Thoracic aorta (tissue), 2 donors: ENCODE results near the gene ZFR. TPM values are rescaled to one million over a fixed set of nuclear protein-coding genes. Genes with fewer than 3 reads are reported as not detected.

Experiments used
- ATAC-seq: fragments of 150-250 bp; one replicate; pipeline ENCODE4 v1.8.0; 2017; ENCODE audit warnings: low read depth; ENCODE audit not compliant: insufficient number of reproducible peaks, low FRiP score
- DNase-seq: peaks from one replicate; pipeline ENCODE4 v3.0.0-alpha.2; 2020; ENCODE audit warnings: low spot score
- H3K27ac ChIP-seq, 2 donors: fragments of 200-600 bp; sonication (generic); 1 replicate in 1 of 2; 2 replicates in 1 of 2; pipeline ENCODE4 v1.5.1; 2016; ENCODE audit warnings: mild to moderate bottlenecking in 2 of 2, moderate library complexity in 2 of 2
- H3K27me3 ChIP-seq: fragments of 200-600 bp; sonication (generic); replicated peaks from 2 replicates; pipeline ENCODE4 v1.6.0; 2016; ENCODE audit warnings: mild to moderate bottlenecking; ENCODE audit not compliant: insufficient read depth
- H3K36me3 ChIP-seq: fragments of 200-600 bp; sonication (generic); one replicate; pipeline ENCODE4 v1.5.1; 2016
- H3K4me1 ChIP-seq, 2 donors: fragments of 200-600 bp; sonication (generic); 1 replicate in 1 of 2; 2 replicates in 1 of 2; pipeline versions ENCODE4 v1.5.1 to v1.6.0; 2016; ENCODE audit warnings: low read depth in 2 of 2, mild to moderate bottlenecking in 1 of 2; ENCODE audit not compliant: control insufficient read depth in 1 of 2
- H3K4me3 ChIP-seq: fragments of 200-600 bp; sonication (generic); 2 replicates; pipeline ENCODE4 v1.5.1; 2016; ENCODE audit warnings: mild to moderate bottlenecking
- H3K9me3 ChIP-seq: fragments of 200-600 bp; sonication (generic); 2 replicates; pipeline ENCODE4 v1.5.1; 2016
- total RNA-seq, 2 donors: library from RNA; depleted of rRNA; stranded (reverse); fragments of >200 nt; gene quantifications; one replicate each; pipeline versions ENCODE4 v1.1.0 to v1.2.3, GENCODE V29; 2016
- TF ChIP-seq, protein P1 (sequence below): fragments of 200-600 bp; sonication (generic); IDR thresholded peaks from one replicate; pipeline ENCODE4 v1.5.1; 2019; ENCODE audit warnings: antibody characterized with exemption

The ZFR gene
- total RNA-seq, 2 donors from 2014 or later, result 54.2 to 78.6 TPM

DNA sequence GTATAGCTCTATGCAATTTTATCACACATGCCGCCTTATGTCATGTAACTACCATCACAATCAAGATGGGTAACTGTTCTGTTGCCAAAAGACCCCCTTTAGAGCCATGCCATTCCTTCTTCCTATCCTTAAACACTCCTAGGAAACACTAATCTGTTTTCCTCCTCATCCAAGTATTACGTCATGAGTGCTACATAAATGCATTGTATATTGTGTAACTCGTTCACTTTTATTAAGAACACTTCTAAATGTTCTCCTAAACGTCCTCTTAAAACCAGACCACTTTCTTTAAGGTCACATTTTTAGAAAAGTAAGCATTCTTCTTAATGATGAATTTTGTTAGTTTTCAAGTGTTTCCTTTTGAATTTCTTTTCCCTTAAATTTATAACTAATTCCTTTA lies 82.0 kb downstream of the ZFR start:
- no peaks in the 10 kb centered on the region for H3K4me1 ChIP-seq
- no peak for DNase-seq
- no peak overlapping the region for H3K4me3 ChIP-seq
- ATAC-seq, result no peak
- H3K36me3 ChIP-seq, result peaks cover 5% of the 10 kb centered on the region
- H3K27ac ChIP-seq, result no peak overlapping the region
- no peaks in the 10 kb centered on the region for H3K27me3 ChIP-seq
- TF ChIP-seq, protein P1, sequence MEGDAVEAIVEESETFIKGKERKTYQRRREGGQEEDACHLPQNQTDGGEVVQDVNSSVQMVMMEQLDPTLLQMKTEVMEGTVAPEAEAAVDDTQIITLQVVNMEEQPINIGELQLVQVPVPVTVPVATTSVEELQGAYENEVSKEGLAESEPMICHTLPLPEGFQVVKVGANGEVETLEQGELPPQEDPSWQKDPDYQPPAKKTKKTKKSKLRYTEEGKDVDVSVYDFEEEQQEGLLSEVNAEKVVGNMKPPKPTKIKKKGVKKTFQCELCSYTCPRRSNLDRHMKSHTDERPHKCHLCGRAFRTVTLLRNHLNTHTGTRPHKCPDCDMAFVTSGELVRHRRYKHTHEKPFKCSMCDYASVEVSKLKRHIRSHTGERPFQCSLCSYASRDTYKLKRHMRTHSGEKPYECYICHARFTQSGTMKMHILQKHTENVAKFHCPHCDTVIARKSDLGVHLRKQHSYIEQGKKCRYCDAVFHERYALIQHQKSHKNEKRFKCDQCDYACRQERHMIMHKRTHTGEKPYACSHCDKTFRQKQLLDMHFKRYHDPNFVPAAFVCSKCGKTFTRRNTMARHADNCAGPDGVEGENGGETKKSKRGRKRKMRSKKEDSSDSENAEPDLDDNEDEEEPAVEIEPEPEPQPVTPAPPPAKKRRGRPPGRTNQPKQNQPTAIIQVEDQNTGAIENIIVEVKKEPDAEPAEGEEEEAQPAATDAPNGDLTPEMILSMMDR, result no peak
- no peaks in the 10 kb centered on the region for H3K9me3 ChIP-seq

DNA sequence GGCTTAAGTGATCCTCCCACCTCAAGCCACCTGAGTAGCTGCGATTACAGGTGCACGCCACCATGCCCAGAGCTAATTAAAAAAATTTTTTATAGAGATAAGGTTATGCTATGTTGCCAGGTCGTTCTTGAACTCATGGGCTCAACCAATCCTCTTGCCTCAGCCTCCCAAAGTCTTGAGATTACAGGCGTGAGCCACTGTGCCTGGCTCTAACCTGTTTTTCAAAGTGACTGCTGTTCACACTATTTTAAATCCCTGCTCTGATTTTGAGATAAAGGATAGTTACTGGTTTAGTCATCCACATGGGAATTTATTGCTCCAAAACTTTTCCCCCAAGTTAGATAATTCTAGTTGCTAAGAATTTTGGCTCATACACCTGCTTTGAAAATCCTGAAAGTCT lies 83.6 kb downstream of the ZFR start:
- H3K4me1 ChIP-seq, result no peaks in the 10 kb centered on the region
- H3K27ac ChIP-seq, result no peak overlapping the region
- H3K9me3 ChIP-seq, result no peaks in the 10 kb centered on the region
- H3K4me3 ChIP-seq, result no peak overlapping the region
- TF ChIP-seq, protein P1, result no peak
- DNase-seq (no peak), ATAC-seq (no peak)
- peaks cover 12% of the 10 kb centered on the region for H3K36me3 ChIP-seq
- H3K27me3 ChIP-seq, result no peaks in the 10 kb centered on the region

DNA sequence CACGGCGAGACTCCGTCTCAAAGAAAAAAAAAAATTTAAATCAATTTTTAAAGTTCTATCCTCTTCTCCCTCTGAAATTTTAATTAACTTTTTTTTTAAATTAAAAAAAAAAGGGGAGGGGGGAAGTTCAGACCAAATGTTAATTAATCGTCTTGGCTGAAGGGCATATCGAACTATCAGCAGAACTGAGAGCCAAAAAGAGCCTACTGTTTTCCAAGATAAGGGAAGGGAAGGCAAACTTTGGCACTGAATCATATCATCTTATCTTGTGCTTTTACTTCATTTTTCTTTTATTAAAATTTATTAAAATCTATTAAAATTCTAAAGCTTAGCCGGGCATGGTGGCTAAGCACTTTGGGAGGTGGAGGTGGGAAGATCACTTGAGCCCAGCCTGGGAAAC lies 85.9 kb downstream of the ZFR start:
- Histone ChIP-seq H3K4me1 (no peaks in the 10 kb centered on the region), H3K4me3 (no peak overlapping the region), H3K27me3 (no peaks in the 10 kb centered on the region), H3K9me3 (no peaks in the 10 kb centered on the region), H3K27ac (no peak overlapping the region), H3K36me3 (peaks cover 12% of the 10 kb centered on the region)
- TF ChIP-seq, protein P1, result no peak
- ATAC-seq (no peak), DNase-seq (no peak)

DNA sequence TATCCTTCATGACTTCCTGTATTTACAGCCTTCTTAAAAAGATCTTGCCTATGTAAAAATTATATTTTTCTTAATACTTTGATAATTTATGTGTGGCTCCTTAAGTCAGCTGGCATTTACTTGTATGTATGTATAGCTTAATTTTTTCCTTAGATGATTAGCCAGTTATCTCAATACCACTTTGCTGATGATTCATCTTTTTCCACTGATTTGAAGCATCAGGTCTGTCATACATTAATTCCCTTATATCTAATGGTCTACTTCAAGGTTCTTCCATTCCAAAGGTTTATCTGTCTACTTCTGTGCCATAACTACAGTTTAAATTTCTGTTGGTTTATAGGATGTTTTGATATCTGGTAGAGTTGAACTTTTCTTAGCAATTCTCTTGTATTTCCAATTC lies 86.9 kb downstream of the ZFR start:
- H3K27ac ChIP-seq, result no peak overlapping the region
- no peaks in the 10 kb centered on the region for H3K27me3 ChIP-seq
- H3K4me3 ChIP-seq, result no peak overlapping the region
- ATAC-seq, result no peak
- no peaks in the 10 kb centered on the region for H3K9me3 ChIP-seq
- no peak for DNase-seq
- no peaks in the 10 kb centered on the region for H3K4me1 ChIP-seq
- H3K36me3 ChIP-seq, result peaks cover 8% of the 10 kb centered on the region
- TF ChIP-seq, protein P1, result no peak

DNA sequence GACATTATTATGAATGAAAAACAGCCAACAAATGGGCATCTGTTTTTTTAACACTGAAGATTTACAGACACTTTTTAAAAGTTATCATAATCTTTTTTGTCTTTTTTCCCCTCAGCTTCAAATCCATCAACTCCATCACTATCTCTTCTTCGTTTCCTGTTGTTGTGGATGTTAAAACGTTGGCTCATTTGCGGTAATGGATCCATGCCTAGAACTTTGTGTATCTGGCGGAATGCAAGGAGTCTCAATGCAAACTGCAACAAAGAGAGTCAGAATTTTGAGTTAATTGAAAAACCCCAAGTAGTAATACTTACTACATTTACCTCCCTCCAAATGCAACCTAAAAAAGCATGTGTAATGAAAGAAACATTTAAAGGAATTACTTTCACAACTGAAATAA lies 88.9 kb downstream of the ZFR start:
- no peak overlapping the region for H3K4me3 ChIP-seq
- TF ChIP-seq, protein P1, result no peak
- no peak for ATAC-seq
- DNase-seq, result no peak
- no peaks in the 10 kb centered on the region for H3K4me1 ChIP-seq
- no peak overlapping the region for H3K27ac ChIP-seq
- peaks cover 8% of the 10 kb centered on the region for H3K36me3 ChIP-seq
- no peaks in the 10 kb centered on the region for H3K27me3 ChIP-seq
- no peaks in the 10 kb centered on the region for H3K9me3 ChIP-seq
